HepG2 (cell line): ENCODE measurements around the gene VAMP2. TPM values are rescaled to one million over a fixed set of nuclear protein-coding genes. Genes with fewer than 3 reads are reported as not detected.

Experiments used
- MXD4 ChIP-seq: IDR thresholded peaks from 2 replicates; pipeline ENCODE4 v1.6.1; 2016; ENCODE audit warnings: mild to moderate bottlenecking, missing biosample characterization, missing genetic modification reagents
- PTBP1 ChIP-seq: fragments of 200-400 bp; formaldehyde crosslinking; IDR thresholded peaks from 2 replicates; pipeline ENCODE4 v1.6.1; 2018; ENCODE audit warnings: low read length, low read depth; ENCODE audit not compliant: poor library complexity, severe bottlenecking
- RELA ChIP-seq: sonication (generic); formaldehyde crosslinking; IDR thresholded peaks from 2 replicates; pipeline ENCODE4 v1.4.0; 2020; ENCODE audit warnings: missing genetic modification reagents
- ZNF678 ChIP-seq: sonication (generic); formaldehyde crosslinking; IDR thresholded peaks from 2 replicates; pipeline ENCODE4 v1.4.0; 2020; ENCODE audit warnings: mild to moderate bottlenecking, missing genetic modification reagents
- polyA plus RNA-seq, 8 experiments: library from polyadenylated mRNA; depleted of rRNA in 3 of 8; stranded (reverse) in 7 of 8; unstranded in 1 of 8; fragments of >200 nt; fragmentation: Illumina TruSeq in 4 of 8; extraction: Trizol in 4 of 8; gene quantifications; 2 replicates each; pipeline versions ENCODE4 v1.2.1 to v1.2.3, GENCODE V29; 2011 to 2016; ENCODE audit warnings: low read depth in 4 of 8, missing spikeins in 1 of 8, mixed read lengths in 1 of 8; ENCODE audit not compliant: insufficient read depth in 1 of 8
- total RNA-seq, 5 experiments: library from RNA; depleted of rRNA; stranded (reverse); fragments of >200 nt; fragmentation: Illumina TruSeq; extraction: Trizol; gene quantifications; 2 replicates each; pipeline ENCODE4 v1.2.3, GENCODE V29; 2016; ENCODE audit warnings: low read depth in 1 of 5
- TF ChIP-seq, protein P1 (sequence below): sonication (generic); formaldehyde crosslinking; IDR thresholded peaks from 2 replicates; pipeline ENCODE4 v1.4.0; 2020; ENCODE audit warnings: missing genetic modification reagents
- TF ChIP-seq, protein P2 (sequence below): sonication (generic); formaldehyde crosslinking; IDR thresholded peaks from 2 replicates; pipeline ENCODE4 v1.5.0; 2020; ENCODE audit warnings: mild to moderate bottlenecking, missing genetic modification reagents
- TF ChIP-seq, protein P3 (sequence below): sonication (generic); formaldehyde crosslinking; IDR thresholded peaks from 2 replicates; pipeline ENCODE4 v1.4.0; 2020; ENCODE audit warnings: mild to moderate bottlenecking, missing genetic modification reagents
- TF ChIP-seq, protein P4 (sequence below): sonication (generic); formaldehyde crosslinking; IDR thresholded peaks from 2 replicates; pipeline ENCODE4 v1.4.0; 2020; ENCODE audit warnings: mild to moderate bottlenecking, missing genetic modification reagents
- TF ChIP-seq, protein P5 (sequence below): IDR thresholded peaks from 2 replicates; pipeline ENCODE4 v1.6.1; 2016; ENCODE audit warnings: missing genetic modification reagents, missing compliant biosample characterization

VAMP2 gene
- total and polyA plus RNA-seq, 2 of the 13 experiments (the other 11 are each of a cell fraction or from before 2014, with no cell fraction given), result 3.9 to 17.2 TPM

DNA sequence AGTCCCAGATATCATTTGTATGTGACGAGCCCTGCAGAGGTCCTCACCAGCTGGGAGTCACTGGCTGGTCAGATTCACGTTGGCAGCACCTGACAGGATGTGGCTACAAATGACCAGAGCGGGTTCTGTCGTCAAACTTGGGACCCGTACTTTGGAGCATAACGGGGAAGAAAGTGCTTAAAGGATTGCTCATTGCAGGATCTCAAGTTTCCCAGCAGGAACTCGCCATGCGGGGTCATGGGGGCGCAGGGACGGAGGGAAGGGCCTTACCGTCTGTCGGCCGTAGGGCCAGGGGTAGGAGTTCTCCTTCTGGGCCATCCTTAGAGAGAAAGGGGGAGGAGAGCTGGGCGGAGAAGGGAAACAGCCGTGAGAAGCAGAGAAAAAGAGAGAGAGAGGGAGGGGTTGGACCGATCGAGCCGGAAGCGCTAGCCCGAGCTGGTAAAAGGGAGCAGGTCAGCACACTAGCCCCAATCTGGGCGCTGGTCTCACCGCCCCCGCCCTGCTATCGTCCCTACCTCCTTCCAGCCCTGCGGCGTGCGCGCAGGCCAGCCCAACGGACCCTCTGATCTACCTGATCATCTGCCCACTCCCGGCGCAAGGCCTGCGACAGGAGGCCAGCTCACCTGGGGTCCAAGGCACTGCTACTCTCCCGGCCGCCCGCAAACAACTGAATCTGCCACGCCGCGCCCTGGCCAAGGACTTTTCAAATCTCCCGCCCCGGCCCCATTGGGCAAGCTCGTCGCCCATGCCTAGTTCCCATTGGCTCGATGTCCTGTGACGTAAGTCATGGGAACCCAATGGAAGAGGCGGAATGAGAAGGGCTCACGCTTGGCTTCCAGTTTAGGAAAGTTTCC, 47.4 kb upstream of the VAMP2 start, which contains the start of gene AURKB (continued):
- TF ChIP-seq PTBP1 (no peak), MXD4 (CRISPR knock-in tag) (peak; percentile 99), RELA (CRISPR knock-in tag) (no peak), ZNF678 (CRISPR knock-in tag) (no peak)
- TF ChIP-seq, protein P1, sequence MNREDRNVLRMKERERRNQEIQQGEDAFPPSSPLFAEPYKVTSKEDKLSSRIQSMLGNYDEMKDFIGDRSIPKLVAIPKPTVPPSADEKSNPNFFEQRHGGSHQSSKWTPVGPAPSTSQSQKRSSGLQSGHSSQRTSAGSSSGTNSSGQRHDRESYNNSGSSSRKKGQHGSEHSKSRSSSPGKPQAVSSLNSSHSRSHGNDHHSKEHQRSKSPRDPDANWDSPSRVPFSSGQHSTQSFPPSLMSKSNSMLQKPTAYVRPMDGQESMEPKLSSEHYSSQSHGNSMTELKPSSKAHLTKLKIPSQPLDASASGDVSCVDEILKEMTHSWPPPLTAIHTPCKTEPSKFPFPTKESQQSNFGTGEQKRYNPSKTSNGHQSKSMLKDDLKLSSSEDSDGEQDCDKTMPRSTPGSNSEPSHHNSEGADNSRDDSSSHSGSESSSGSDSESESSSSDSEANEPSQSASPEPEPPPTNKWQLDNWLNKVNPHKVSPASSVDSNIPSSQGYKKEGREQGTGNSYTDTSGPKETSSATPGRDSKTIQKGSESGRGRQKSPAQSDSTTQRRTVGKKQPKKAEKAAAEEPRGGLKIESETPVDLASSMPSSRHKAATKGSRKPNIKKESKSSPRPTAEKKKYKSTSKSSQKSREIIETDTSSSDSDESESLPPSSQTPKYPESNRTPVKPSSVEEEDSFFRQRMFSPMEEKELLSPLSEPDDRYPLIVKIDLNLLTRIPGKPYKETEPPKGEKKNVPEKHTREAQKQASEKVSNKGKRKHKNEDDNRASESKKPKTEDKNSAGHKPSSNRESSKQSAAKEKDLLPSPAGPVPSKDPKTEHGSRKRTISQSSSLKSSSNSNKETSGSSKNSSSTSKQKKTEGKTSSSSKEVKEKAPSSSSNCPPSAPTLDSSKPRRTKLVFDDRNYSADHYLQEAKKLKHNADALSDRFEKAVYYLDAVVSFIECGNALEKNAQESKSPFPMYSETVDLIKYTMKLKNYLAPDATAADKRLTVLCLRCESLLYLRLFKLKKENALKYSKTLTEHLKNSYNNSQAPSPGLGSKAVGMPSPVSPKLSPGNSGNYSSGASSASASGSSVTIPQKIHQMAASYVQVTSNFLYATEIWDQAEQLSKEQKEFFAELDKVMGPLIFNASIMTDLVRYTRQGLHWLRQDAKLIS (CRISPR knock-in tag), result no peak
- TF ChIP-seq, protein P2, sequence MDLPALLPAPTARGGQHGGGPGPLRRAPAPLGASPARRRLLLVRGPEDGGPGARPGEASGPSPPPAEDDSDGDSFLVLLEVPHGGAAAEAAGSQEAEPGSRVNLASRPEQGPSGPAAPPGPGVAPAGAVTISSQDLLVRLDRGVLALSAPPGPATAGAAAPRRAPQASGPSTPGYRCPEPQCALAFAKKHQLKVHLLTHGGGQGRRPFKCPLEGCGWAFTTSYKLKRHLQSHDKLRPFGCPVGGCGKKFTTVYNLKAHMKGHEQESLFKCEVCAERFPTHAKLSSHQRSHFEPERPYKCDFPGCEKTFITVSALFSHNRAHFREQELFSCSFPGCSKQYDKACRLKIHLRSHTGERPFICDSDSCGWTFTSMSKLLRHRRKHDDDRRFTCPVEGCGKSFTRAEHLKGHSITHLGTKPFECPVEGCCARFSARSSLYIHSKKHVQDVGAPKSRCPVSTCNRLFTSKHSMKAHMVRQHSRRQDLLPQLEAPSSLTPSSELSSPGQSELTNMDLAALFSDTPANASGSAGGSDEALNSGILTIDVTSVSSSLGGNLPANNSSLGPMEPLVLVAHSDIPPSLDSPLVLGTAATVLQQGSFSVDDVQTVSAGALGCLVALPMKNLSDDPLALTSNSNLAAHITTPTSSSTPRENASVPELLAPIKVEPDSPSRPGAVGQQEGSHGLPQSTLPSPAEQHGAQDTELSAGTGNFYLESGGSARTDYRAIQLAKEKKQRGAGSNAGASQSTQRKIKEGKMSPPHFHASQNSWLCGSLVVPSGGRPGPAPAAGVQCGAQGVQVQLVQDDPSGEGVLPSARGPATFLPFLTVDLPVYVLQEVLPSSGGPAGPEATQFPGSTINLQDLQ, result 0 out of 2 replicates have a peak, but pooled peaks have one; percentile 75
- TF ChIP-seq, protein P3, sequence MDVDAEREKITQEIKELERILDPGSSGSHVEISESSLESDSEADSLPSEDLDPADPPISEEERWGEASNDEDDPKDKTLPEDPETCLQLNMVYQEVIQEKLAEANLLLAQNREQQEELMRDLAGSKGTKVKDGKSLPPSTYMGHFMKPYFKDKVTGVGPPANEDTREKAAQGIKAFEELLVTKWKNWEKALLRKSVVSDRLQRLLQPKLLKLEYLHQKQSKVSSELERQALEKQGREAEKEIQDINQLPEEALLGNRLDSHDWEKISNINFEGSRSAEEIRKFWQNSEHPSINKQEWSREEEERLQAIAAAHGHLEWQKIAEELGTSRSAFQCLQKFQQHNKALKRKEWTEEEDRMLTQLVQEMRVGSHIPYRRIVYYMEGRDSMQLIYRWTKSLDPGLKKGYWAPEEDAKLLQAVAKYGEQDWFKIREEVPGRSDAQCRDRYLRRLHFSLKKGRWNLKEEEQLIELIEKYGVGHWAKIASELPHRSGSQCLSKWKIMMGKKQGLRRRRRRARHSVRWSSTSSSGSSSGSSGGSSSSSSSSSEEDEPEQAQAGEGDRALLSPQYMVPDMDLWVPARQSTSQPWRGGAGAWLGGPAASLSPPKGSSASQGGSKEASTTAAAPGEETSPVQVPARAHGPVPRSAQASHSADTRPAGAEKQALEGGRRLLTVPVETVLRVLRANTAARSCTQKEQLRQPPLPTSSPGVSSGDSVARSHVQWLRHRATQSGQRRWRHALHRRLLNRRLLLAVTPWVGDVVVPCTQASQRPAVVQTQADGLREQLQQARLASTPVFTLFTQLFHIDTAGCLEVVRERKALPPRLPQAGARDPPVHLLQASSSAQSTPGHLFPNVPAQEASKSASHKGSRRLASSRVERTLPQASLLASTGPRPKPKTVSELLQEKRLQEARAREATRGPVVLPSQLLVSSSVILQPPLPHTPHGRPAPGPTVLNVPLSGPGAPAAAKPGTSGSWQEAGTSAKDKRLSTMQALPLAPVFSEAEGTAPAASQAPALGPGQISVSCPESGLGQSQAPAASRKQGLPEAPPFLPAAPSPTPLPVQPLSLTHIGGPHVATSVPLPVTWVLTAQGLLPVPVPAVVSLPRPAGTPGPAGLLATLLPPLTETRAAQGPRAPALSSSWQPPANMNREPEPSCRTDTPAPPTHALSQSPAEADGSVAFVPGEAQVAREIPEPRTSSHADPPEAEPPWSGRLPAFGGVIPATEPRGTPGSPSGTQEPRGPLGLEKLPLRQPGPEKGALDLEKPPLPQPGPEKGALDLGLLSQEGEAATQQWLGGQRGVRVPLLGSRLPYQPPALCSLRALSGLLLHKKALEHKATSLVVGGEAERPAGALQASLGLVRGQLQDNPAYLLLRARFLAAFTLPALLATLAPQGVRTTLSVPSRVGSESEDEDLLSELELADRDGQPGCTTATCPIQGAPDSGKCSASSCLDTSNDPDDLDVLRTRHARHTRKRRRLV (CRISPR knock-in tag), result 0 out of 2 replicates have a peak, but pooled peaks have one; percentile 62
- TF ChIP-seq, protein P4, sequence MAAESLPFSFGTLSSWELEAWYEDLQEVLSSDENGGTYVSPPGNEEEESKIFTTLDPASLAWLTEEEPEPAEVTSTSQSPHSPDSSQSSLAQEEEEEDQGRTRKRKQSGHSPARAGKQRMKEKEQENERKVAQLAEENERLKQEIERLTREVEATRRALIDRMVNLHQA (CRISPR knock-in tag), result no peak
- TF ChIP-seq, protein P5, sequence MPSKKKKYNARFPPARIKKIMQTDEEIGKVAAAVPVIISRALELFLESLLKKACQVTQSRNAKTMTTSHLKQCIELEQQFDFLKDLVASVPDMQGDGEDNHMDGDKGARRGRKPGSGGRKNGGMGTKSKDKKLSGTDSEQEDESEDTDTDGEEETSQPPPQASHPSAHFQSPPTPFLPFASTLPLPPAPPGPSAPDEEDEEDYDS (CRISPR knock-in tag), result peak; percentile 89
